Measurements from ENCODE around the gene GAPT.

Gene GAPT

GRCh38 chr5:58544926-58545325, 53.7 kb downstream of the GAPT start:
- no peak overlapping the region for H3K4me3 ChIP-seq (ENCODE audit: low read depth, low read length)
- no peak overlapping the region for H3K9ac ChIP-seq (ENCODE audit: low read length)
- peaks cover 15% of the 10 kb centered on the region for H3K9me3 ChIP-seq (ENCODE audit: control insufficient read depth, insufficient read depth, low read depth, low read length)
- no peak overlapping the region for H3K27ac ChIP-seq (ENCODE audit: low read depth, low read length)
- H3K27me3 ChIP-seq (ENCODE audit: control insufficient read depth, insufficient read depth, low read length): no peaks in the 10 kb centered on the region
- H3K4me1 ChIP-seq (ENCODE audit: control insufficient read depth, insufficient read depth, low read length): no peaks in the 10 kb centered on the region
- no peaks in the 10 kb centered on the region for H3K36me3 ChIP-seq (ENCODE audit: control insufficient read depth, insufficient read depth, low read length)

- Histone ChIP-seq H3K4me3 (ENCODE audit: low read depth, low read length) (no peak overlapping the region), H3K4me1 (ENCODE audit: control insufficient read depth, insufficient read depth, low read length) (no peaks in the 10 kb centered on the region), H3K9ac (ENCODE audit: low read length) (no peak overlapping the region), H3K27ac (ENCODE audit: low read depth, low read length) (no peak overlapping the region), H3K36me3 (ENCODE audit: control insufficient read depth, insufficient read depth, low read length) (no peaks in the 10 kb centered on the region), H3K27me3 (ENCODE audit: control insufficient read depth, insufficient read depth, low read length) (no peaks in the 10 kb centered on the region), H3K9me3 (ENCODE audit: control insufficient read depth, insufficient read depth, low read depth, low read length) (peaks cover 15% of the 10 kb centered on the region)
These were observed 54.7 kb downstream of the GAPT start for GRCh38 chr5:58545912-58546311.

Data from HUES6 (cell line).